Ovary (tissue), 9 donors: ENCODE results near the gene PCF11. TPM values are rescaled to one million over a fixed set of nuclear protein-coding genes. Genes with fewer than 3 reads are reported as not detected.

Experiments used
- polyA plus RNA-seq, 2 donors: library from polyadenylated mRNA; stranded (reverse); fragments of 200-250 nt in 1 of 2; fragments of 350-450 nt in 1 of 2; fragmentation: Illumina TruSeq in 1 of 2; extraction: RNeasy Lipid Tissue Mini Kit (QIAGEN cat#74804) in 1 of 2; gene quantifications; one replicate each; pipeline ENCODE4 v1.2.3, GENCODE V29; 2013 to 2014
- small RNA-seq: library from RNA; depleted of rRNA; stranded (forward); fragments of <200 nt; gene quantifications from one replicate; pipeline ENCODE3, GENCODE V24; 2016
- total RNA-seq, 7 donors: library from RNA; depleted of rRNA in 2 of 7; stranded (reverse); fragments of >200 nt in 2 of 7; fragmentation: NEBNext Ultra II Directional in 3 of 7; extraction: Animal tissue kit (Norgen Biotek cat#: 25700) in 3 of 7; gene quantifications; one replicate each; pipeline versions ENCODE4 v1.1.0 to v1.2.4, GENCODE V29; 2016 to 2023
- donor health status: DM: no; HTN: no; CAD: no; lungs with moderate emphysema.
- donor health status: DM: no; HTN: no; CAD: no.
- donor health status: Bipolar disorder and iron deficiency.
- donor health status: DM: yes; HTN: yes; CAD: no.
- donor health status: DM: no; HTN: no; CAD: no.
- donor health status: DM: yes; HTN: yes; CAD: no.

The PCF11 gene
- total and polyA plus RNA-seq, 9 donors: 38.0 to 107 (median 59.8) TPM

Small RNAs within 50 kb of the gene (small RNA-seq; reads per million reads assigned to genes)
- gene AP000873.5: not detected

Other genes starting within 250 kb of the PCF11 start
- 10 to 100 TPM in 6 of 7 donors, 1 to 10 TPM in 1; 9.0 to 30.4 (median 22.7) TPM for gene RAB30, start 85.2 kb upstream of the PCF11 start, total RNA-seq
- 10 to 100 TPM in 1 of 2 donors, 1 to 10 TPM in 1; 6.8 to 27.4 TPM for gene RAB30, start 85.2 kb upstream of the PCF11 start, polyA plus RNA-seq
- gene ANKRD42, start 36.6 kb downstream of the PCF11 start, total RNA-seq: 10 to 100 TPM; 12.4 to 21.7 (median 14.0) TPM
- 10 to 100 TPM in 1 of 2 donors, 1 to 10 TPM in 1; 5.6 to 15.1 TPM for gene ANKRD42, start 36.6 kb downstream of the PCF11 start, polyA plus RNA-seq
- gene CCDC90B, start 129.2 kb downstream of the PCF11 start, total RNA-seq: 10 to 100 TPM; 23.0 to 50.2 (median 35.9) TPM
- gene CCDC90B, start 129.2 kb downstream of the PCF11 start, polyA plus RNA-seq: 10 to 100 TPM; 33.2 to 68.0 TPM